ENCODE measurements around the gene HINFP.

Gene HINFP, protein sequence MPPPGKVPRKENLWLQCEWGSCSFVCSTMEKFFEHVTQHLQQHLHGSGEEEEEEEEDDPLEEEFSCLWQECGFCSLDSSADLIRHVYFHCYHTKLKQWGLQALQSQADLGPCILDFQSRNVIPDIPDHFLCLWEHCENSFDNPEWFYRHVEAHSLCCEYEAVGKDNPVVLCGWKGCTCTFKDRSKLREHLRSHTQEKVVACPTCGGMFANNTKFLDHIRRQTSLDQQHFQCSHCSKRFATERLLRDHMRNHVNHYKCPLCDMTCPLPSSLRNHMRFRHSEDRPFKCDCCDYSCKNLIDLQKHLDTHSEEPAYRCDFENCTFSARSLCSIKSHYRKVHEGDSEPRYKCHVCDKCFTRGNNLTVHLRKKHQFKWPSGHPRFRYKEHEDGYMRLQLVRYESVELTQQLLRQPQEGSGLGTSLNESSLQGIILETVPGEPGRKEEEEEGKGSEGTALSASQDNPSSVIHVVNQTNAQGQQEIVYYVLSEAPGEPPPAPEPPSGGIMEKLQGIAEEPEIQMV

DNA sequence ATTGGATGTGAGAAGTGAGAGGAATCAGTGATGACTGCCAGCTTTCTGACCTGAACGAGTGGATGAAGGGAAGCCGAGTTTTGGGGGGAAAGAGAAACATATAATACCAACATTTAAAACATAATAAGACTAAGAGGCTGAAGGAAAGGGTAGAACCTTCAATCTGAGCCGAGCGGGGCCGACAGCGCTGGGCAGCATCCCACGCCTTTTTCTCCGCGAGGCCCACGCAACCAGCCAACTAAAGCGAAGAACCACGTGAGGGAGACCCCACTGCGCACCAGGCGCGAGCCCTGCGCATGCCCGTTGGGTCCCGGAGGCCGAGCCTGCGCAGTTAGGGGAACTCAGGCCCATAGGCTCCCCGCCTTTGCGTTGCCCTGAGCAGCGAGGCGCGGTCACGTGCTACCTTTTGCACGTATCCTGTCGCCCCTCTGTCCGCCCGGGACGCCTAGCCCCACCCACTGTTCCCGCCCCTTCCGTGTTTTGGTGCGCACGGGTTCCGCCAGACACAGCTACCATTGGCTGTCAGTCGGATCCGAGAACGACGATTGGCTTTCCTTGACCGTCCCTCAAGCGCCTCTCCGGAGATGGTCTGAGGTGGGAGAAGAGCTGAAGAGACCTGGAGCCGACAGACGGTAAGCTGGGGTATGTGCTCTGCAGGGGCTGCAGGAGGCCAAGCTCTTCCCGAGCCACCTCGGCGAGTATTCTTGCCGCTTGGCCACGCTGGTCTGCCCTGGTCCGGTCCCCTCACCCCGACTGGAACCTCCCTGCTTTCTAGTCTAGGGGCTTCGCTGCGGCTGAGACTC lies at the start of gene HINFP:
TSS of gene HINFP (plus strand) at position 573 of the 803 bp plus-strand sequence. CDS start 5,365 bp downstream, outside the sequence.
- peak; percentile 100 for DNase-seq (ENCODE audit: low spot score)

DNA sequence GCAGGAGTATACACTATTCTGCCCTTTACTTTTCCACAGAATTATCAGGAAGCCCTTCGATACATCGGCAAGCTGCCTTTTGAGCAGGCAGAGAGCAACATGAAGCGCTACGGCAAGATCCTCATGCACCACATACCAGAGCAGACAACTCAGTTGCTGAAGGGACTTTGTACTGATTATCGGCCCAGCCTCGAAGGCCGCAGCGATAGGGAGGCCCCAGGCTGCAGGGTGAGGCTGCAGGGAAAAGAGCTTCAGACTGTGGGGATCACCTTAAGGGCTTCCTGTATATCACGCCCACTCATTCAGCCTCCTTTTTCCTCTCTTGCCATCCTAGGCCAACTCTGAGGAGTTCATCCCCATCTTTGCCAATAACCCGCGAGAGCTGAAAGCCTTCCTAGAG lies 43.5 kb upstream of the HINFP start:
- no peak for DNase-seq (ENCODE audit: low spot score)

DNA sequence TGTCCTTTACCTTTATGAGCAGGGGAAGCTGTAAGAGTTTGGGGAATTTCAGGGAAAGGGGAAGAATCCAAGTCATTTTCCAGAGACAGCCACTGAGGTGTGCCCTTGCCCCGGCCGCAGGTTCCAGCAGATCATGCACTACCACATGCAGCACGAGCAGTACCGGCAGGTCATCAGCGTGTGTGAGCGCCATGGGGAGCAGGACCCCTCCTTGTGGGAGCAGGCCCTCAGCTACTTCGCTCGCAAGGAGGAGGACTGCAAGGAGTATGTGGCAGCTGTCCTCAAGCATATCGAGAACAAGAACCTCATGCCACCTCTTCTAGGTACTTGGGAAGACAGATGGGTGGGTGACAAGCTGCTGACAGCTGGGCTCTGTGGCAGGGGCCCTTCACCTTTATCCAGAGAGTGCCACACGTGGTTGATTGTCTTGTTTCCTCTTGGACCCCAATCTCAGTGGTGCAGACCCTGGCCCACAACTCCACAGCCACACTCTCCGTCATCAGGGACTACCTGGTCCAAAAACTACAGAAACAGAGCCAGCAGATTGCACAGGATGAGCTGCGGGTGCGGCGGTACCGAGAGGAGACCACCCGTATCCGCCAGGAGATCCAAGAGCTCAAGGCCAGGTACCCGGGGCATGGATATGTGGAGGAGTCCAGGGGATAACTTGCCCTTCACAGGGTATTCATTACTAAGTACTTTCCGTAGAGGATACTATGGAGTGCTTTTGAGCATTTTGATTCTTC lies 42.5 kb upstream of the HINFP start:
- DNase-seq (ENCODE audit: low spot score): no peak

DNA sequence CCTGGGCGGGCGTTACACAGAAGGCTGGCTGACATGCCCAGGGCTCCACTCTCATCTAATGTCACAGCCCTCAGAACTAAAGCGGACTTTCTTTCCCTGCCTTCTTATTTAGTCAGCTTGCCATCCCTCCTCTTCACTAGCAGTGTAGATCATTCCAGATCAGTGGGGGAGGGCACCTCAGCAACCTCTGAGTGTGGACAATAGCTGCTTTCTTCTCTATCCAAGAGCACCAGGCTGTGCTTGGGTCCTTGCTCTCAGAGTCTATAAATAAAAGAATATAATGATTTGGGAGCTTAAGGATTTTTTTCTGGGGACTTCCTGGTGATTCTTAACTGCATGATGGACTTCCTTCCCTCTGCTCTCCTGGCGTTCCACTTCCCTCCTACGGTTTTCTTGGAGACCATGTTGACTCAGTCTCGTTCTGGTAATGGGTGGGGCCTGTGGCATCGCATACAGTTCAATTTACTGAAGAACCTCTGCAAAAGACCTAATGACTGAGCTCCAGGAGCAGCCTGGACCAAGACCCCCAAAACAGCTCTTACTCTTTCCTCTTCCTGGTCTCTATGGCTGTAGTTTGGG lies 39.6 kb upstream of the HINFP start:
- no peak for DNase-seq (ENCODE audit: low spot score)

DNA sequence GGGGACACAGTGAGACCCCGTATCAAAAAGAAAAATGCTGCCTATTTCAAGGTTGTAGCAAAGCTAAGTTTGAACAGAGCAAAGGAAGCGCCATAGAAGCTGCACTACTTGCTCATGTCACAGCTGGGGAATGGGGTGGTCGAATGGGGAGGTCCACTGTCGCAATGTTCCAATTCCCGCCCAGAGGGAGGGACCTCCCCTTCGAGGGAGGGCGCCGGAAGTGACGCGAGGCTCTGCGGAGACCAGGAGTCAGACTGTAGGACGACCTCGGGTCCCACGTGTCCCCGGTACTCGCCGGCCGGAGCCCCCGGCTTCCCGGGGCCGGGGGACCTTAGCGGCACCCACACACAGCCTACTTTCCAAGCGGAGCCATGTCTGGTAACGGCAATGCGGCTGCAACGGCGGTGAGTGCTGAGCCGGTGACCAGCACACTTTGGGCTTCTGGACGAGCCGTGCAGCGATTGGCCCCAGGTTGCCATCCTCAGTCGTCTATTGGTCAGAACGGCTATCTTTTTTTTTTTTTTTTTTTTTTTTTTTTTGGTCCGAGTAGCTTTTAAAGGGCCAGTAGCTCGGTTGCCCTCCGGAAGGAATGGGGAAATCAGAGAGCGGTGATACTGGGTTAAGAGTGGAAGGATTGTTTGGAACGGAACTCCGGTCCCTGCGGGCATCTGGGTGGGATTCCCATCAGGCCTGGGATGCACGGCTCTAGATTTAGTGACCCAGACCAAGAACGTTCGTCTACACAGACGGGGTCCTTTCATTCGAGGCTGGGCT lies 36.5 kb upstream of the HINFP start, which contains the start of gene HMBS:
TSS of gene HMBS (plus strand) at position 219 of the 774 bp plus-strand sequence. CDS start at position 372, 153 bp downstream.
- DNase-seq (ENCODE audit: low spot score): peak; percentile 95

DNA sequence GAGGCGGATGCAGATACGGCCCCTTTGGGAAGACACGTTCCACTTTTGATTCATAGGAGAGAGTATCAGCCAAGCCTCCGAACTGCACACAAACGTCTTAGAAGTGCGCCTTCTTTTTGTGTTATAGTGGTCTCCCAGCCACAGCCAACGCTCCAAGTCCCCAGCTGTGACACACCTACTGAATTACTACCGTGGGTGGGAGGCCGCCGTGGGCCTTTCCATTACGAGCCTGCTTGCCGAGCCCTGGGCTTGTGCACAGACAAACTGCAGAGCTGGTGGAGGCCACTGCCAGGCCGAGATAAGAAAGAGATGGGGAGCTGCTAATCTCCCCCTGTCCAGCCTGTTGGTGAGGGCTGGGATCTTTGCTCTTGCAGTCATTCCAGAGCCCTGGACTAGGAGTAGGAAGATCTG lies 35.9 kb upstream of the HINFP start:
- DNase-seq (ENCODE audit: low spot score): peak; percentile 5

DNA sequence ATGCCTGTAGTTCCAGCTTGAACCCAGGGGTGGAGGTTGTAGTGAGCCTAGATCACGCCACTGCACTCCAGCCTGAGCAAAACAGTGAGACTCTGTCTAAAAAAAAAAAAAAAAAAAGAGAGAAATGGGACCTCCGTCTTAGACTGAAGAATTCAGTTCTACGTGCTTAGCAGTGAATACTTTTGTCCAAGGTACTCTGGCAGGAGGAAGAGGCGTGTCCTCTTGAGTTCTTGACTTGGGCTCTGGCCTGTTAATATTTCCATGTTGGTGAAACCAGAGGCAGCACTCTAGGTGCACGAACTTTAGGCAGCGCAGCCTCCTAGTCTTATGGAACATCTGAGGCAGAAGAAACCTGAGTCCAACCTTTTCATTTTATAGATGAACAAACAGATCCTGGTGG lies 34.3 kb upstream of the HINFP start:
- DNase-seq (ENCODE audit: low spot score): no peak

DNA sequence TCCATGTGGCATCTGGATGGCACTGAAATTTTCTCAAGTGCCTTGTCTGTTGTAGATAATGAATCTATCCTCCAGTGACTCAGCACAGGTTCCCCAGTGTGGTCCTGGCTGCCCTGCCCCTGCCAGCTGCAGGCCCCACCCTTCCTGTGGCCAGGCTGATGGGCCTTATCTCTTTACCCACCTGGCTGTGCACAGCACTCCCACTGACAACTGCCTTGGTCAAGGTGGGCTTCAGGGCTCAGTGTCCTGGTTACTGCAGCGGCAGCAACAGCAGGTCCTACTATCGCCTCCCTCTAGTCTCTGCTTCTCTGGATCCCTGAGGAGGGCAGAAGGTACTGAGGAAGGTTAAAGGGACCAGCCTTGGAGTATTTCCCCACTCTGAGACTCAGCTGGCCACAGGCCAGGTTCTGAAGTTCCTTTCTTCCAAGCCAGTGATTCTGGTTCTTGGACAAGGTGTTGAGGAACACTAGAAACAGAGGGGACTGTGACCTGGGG lies 33.6 kb upstream of the HINFP start:
- DNase-seq (ENCODE audit: low spot score): no peak

DNA sequence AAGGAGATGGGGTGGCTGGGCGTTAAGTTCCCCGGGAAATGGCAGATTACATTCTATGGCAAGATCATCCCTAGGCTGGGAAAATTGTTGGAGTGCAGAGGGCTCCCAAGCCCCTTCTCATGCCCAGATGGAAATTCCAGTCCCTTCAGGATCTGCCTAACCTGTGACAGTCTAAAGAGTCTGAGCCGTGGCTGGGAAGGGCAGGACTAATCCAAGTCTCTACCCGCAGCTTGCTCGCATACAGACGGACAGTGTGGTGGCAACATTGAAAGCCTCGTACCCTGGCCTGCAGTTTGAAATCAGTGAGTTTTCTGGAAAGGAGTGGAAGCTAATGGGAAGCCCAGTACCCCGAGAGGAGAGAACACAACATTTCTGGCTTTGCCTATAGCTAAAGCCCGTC lies 33.0 kb upstream of the HINFP start:
- no peak for DNase-seq (ENCODE audit: low spot score)

DNA sequence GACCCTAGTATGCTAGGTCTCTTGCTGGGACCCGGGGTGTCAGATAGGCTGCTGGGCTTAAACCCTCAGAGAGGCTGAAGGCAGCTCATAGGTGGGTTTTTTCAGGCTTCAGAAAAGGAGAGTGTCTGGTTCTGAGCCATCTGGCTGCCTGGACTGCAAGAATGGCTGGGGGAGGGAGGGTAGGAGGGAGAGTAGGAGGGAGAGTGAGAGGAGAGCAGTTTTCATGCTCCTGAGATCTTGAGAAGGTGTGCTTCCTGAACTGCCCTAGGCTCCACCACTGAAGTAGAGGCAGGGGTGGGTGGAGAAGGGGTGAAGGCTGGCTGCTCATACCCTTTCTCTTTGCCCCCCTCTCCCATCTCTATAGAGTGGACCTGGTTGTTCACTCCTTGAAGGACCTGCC lies 32.1 kb upstream of the HINFP start:
- no peak for DNase-seq (ENCODE audit: low spot score)

DNA sequence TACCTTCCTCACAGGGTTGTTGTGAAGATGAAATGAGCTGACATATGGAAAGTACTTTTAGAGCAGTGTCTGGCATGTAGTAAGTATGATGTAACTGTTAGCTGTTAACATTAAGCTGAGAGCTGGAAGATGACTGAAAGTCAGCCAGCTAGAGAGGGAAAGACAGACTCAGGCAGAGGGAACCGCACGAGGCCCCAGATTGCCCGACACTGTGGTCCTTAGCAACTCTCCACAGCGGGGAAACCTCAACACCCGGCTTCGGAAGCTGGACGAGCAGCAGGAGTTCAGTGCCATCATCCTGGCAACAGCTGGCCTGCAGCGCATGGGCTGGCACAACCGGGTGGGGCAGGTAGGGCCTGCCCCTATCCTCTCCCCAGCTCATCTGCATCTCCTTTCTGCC lies 30.2 kb upstream of the HINFP start:
- DNase-seq (ENCODE audit: low spot score): no peak

DNA sequence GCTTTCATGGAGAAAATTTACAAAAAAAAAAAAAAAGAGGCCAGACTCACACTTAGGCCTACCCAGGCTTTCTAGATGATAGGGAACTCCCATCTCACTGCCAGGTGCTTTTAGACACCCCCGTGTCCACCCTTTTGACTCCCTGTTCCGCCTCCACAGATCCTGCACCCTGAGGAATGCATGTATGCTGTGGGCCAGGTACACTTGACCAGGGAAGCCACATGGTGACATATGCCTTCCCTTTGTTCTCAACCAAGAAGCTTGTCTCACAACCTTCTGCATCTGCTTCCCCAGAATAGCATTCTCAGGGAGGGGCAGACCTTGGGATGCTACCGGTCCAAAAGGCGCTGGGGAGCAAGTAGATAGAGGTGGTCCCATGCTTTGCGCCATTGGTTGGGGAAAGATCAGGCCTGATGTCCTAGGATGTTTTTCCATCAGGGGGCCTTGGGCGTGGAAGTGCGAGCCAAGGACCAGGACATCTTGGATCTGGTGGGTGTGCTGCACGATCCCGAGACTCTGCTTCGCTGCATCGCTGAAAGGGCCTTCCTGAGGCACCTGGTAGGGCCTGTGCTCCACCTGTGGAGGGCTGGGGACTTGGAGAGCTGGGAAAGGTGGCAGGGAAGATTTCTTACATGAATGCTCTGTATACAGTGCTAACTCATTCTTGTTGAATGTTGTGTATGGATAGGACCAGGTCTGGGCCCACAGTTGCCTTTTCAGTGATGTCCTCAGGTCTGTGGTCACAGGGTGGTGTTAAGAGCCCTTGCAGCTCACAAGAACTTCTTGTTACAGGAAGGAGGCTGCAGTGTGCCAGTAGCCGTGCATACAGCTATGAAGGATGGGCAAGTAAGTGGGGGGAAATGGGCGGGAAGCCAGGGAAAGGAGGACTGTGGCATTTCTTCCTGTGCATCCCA lies 29.2 kb upstream of the HINFP start:
- no peak for DNase-seq (ENCODE audit: low spot score)

DNA sequence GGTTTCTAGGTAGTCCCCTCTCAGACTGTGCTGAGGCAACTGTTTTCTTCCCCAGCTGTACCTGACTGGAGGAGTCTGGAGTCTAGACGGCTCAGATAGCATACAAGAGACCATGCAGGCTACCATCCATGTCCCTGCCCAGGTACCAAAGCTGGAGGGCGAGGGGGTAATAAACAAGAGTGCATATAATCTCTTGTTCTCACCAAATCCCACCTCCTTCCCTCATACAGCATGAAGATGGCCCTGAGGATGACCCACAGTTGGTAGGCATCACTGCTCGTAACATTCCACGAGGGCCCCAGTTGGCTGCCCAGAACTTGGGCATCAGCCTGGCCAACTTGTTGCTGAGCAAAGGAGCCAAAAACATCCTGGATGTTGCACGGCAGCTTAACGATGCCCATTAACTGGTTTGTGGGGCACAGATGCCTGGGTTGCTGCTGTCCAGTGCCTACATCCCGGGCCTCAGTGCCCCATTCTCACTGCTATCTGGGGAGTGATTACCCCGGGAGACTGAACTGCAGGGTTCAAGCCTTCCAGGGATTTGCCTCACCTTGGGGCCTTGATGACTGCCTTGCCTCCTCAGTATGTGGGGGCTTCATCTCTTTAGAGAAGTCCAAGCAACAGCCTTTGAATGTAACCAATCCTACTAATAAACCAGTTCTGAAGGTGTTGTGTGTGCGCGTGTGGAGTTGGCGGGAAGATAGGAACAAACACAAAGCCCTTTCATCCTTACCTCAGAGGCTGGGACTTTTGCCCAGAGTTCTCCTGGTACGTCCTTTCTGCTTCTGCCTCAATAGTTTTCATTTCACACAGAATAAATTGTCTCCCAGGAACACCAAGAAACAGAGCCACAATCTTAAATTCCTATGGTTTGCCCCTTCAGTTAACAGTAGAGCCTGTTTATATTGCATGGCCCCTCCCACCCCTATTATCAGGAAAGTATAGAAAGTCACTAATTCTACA lies 28.2 kb upstream of the HINFP start:
- DNase-seq (ENCODE audit: low spot score): no peak

DNA sequence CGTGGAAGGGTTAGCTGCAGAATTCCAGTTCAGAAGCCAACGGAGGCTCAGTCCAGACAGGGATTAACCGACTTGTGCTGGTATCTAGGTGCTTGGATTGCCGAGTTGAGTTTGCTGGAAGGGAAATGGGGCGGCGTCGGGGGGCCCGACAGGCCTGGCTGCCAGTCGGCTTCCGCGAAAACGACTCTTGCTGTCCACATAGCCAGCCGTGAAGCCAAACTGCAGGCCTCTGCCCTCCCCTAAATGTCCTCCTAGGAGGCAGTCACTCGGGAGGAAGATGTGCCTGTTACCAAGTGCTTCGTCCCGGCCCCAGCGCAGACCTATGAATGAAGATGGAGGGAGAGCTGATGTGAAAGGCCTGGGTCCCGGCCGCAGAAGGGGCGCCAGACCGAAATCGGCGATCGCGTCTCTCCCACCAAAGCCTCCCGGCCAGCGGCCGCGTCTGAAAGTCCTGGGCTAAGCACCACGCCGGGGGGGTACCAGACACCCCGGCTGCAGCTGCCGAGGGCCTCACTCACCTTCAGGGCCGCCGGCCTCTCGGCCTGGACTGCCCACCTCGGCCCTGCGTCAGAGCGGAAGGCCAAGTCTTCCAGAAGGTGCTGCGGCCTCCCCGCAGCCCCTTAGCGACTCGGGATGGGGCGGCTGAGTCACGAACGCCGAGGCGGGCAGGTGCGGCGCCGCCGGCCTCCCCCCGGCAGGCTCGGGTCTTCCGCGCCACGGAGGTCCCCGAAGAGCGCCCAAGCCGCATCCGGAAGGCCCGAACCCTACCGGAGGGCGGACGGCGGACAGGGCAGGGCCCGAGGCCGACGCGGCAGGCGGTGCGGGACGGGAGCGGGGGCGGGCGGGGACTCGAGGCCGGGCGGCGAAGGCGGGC lies 27.2 kb upstream of the HINFP start:
- peak; percentile 12 for DNase-seq (ENCODE audit: low spot score)

DNA sequence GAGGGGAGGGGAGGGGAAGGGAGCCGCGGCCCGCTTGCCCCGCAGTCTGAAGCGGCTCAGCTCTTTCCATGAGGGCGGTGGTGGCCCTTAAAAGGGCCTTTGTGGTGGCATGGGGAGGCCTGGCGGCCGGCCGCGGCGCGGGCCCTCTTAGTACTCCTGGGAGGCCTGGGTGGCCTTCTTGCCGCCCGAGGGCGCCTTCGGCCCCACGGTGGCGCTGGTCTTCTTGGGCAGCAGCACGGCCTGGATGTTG lies 26.6 kb upstream of the HINFP start:
- DNase-seq (ENCODE audit: low spot score): peak; percentile 67

DNA sequence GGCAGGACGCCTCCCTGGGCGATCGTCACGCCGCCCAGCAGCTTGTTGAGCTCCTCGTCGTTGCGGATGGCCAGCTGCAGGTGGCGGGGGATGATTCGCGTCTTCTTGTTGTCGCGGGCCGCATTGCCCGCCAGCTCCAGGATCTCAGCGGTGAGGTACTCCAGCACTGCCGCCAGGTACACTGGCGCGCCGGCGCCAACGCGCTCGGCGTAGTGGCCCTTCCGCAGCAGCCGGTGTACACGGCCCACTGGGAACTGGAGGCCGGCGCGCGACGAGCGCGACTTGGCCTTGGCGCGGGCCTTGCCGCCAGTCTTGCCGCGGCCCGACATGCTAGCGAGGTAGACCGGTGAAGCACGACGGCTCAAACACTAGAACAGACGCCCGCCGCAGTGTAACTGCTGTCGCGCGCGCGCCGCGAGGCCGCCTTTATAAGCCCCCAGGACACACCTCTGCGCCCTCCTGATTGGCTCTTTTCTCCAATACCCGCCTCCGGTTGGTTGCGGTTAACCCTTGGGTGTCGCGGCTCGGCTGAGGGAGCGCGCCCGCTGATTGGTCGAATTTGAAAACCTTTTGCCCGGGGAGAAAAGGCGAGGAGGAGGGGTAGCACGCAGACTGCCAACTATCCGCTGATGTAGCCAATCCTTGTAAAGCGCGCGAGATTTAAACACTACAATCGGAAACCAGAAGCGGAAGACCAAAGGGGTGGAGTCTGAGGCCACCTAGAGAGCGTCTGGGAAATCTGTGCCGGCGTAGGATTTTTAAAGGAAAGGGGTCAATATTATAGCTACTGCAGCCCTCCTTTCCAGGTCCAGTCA lies 26.1 kb upstream of the HINFP start:
- peak; percentile 100 for DNase-seq (ENCODE audit: low spot score)

DNA sequence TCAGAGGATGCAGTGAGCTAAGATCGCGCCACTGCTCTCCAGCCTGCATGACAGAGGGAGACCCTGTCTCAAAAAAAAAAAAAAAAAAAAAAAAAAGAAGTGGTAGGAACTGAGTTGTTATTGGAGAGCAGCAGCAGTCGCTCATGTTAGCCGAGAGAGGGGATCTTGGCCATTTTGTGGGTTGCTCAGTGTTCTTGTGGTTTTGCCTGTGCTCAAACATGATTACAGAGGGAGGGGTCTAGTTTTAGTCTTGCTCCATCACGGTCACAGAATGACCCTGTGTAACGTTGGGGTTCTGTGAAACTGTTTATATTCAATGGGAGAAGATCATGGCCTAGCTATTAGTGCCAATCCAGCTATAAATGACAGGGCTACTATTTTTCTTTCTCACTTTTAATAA lies 21.7 kb upstream of the HINFP start:
- DNase-seq (ENCODE audit: low spot score): no peak
